ENCODE data around the gene PCNX3. TPM values are rescaled to one million over a fixed set of nuclear protein-coding genes. Genes with fewer than 3 reads are reported as not detected.

The PCNX3 gene
- total and polyA plus RNA-seq, 10 of the 15 experiments (the other 5 are each of a cell fraction or from before 2014, with no cell fraction given): 0.03 to 46.6 (median 8.4) TPM

- TF ChIP-seq ZBTB4 (CRISPR knock-in tag; IDR thresholded peaks at IDR 0.05) (peak; percentile 11; the same call in 1 of the 2 replicates), IRF5 (IDR thresholded peaks at IDR 0.05; ENCODE audit: borderline replicate concordance) (no peak), NKRF (conservative IDR thresholded peaks at IDR 0.05) (peak; percentile 63; the same call in 1 of the 2 replicates), BACH1 (IDR thresholded peaks at IDR 0.05; ENCODE audit: borderline replicate concordance) (peak; percentile 79), MEF2A (IDR thresholded peaks at IDR 0.05; ENCODE audit: insufficient read depth, low read depth, low read length) (no peak), HDGF (IDR thresholded peaks at IDR 0.05) (0 out of 2 replicates have a peak, but pooled peaks have one; percentile 7), NR2F1 (conservative IDR thresholded peaks at IDR 0.05) (peak; percentile 49; the same call in 1 of the 2 replicates), SPI1 (IDR thresholded peaks at IDR 0.05; ENCODE audit: borderline replicate concordance, insufficient read depth, low read depth, low read length) (peak; percentile 83), TBL1XR1 (IDR thresholded peaks at IDR 0.05; ENCODE audit: low read depth, low read length) (no peak), SMARCA5 (IDR thresholded peaks at IDR 0.05) (peak; percentile 53), CREB1 (IDR thresholded peaks at IDR 0.05; ENCODE audit: low read depth) (0 out of 2 replicates have a peak, but pooled peaks have one; percentile 11), ATF7 (IDR thresholded peaks at IDR 0.05; ENCODE audit: low read depth) (peak; percentile 33; the same call in 1 of the 2 replicates)
- TF ChIP-seq, protein P1, sequence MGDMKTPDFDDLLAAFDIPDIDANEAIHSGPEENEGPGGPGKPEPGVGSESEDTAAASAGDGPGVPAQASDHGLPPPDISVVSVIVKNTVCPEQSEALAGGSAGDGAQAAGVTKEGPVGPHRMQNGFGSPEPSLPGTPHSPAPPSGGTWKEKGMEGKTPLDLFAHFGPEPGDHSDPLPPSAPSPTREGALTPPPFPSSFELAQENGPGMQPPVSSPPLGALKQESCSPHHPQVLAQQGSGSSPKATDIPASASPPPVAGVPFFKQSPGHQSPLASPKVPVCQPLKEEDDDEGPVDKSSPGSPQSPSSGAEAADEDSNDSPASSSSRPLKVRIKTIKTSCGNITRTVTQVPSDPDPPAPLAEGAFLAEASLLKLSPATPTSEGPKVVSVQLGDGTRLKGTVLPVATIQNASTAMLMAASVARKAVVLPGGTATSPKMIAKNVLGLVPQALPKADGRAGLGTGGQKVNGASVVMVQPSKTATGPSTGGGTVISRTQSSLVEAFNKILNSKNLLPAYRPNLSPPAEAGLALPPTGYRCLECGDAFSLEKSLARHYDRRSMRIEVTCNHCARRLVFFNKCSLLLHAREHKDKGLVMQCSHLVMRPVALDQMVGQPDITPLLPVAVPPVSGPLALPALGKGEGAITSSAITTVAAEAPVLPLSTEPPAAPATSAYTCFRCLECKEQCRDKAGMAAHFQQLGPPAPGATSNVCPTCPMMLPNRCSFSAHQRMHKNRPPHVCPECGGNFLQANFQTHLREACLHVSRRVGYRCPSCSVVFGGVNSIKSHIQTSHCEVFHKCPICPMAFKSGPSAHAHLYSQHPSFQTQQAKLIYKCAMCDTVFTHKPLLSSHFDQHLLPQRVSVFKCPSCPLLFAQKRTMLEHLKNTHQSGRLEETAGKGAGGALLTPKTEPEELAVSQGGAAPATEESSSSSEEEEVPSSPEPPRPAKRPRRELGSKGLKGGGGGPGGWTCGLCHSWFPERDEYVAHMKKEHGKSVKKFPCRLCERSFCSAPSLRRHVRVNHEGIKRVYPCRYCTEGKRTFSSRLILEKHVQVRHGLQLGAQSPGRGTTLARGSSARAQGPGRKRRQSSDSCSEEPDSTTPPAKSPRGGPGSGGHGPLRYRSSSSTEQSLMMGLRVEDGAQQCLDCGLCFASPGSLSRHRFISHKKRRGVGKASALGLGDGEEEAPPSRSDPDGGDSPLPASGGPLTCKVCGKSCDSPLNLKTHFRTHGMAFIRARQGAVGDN (IDR thresholded peaks at IDR 0.05): peak; percentile 60
Observed at GRCh38 chr11:65640483-65641296, 25.1 kb downstream of the PCNX3 start (continued).
